Fibroblast of villous mesenchyme (primary cell): ENCODE data around the gene DPF3. TPM values are rescaled to one million over a fixed set of nuclear protein-coding genes. Genes with fewer than 3 reads are reported as not detected.

Source experiments
- DNase-seq: peaks from one replicate; pipeline ENCODE4 v3.0.0-alpha.2; 2010; ENCODE audit warnings: low read depth
- H3K4me3 ChIP-seq: 2 replicates; pipeline ENCODE4 v1.5.1; 2011; ENCODE audit warnings: low read depth, mild to moderate bottlenecking, low read length
- total RNA-seq: library from RNA; depleted of rRNA; stranded (reverse); fragments of >200 nt; gene quantifications from 2 replicates; pipeline ENCODE4 v1.2.3, GENCODE V29; 2012
- TF ChIP-seq, protein P1 (sequence below): IDR thresholded peaks from 2 replicates; pipeline ENCODE4 v1.5.1; 2012; ENCODE audit warnings: low read depth, mild to moderate bottlenecking, low read length; ENCODE audit not compliant: insufficient read depth

DPF3 gene
- total RNA-seq, 1 donor, result 10.4 TPM

DNA sequence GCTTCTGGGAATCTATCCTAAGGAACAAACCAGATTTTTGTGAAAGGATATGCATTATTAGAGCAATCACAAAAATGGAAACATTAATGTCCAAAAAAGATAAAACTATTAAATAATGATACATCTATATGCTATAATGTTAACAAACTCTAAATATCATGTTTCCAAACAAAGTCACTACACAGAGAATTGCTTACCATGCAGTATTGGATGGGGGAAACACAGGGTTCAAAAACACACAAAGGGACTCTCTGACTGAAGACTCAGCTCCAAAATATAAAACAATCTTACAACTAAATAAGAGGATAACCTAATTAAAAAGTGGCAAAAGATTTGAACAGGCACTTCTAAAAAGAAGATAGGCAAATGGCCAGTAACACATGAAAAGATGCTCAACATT, 304.2 kb downstream of the DPF3 start:
- H3K4me3 ChIP-seq, result no peak overlapping the region
- TF ChIP-seq, protein P1, sequence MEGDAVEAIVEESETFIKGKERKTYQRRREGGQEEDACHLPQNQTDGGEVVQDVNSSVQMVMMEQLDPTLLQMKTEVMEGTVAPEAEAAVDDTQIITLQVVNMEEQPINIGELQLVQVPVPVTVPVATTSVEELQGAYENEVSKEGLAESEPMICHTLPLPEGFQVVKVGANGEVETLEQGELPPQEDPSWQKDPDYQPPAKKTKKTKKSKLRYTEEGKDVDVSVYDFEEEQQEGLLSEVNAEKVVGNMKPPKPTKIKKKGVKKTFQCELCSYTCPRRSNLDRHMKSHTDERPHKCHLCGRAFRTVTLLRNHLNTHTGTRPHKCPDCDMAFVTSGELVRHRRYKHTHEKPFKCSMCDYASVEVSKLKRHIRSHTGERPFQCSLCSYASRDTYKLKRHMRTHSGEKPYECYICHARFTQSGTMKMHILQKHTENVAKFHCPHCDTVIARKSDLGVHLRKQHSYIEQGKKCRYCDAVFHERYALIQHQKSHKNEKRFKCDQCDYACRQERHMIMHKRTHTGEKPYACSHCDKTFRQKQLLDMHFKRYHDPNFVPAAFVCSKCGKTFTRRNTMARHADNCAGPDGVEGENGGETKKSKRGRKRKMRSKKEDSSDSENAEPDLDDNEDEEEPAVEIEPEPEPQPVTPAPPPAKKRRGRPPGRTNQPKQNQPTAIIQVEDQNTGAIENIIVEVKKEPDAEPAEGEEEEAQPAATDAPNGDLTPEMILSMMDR, result no peak
- no peak for DNase-seq

DNA sequence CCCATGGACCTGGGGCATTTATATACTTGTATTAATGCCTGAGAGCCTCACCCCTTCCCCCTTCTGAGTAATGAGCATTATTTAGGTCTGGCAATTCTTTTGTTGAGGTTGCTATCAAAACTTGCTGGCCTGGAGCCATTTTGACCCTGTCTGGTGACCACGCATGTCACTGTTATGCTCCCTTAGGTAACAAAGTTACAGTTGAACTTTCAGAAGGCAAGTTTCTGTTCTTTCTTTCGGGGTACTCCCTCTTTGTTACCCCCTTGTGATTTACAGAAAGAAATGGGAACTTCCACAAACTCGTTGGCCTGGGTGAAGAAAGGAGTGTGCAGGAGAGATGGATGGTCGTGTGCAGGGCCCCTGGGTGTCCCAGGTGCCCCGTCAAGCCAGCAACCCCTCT, 305.4 kb downstream of the DPF3 start:
- TF ChIP-seq, protein P1, result no peak
- no peak for DNase-seq
- no peak overlapping the region for H3K4me3 ChIP-seq

DNA sequence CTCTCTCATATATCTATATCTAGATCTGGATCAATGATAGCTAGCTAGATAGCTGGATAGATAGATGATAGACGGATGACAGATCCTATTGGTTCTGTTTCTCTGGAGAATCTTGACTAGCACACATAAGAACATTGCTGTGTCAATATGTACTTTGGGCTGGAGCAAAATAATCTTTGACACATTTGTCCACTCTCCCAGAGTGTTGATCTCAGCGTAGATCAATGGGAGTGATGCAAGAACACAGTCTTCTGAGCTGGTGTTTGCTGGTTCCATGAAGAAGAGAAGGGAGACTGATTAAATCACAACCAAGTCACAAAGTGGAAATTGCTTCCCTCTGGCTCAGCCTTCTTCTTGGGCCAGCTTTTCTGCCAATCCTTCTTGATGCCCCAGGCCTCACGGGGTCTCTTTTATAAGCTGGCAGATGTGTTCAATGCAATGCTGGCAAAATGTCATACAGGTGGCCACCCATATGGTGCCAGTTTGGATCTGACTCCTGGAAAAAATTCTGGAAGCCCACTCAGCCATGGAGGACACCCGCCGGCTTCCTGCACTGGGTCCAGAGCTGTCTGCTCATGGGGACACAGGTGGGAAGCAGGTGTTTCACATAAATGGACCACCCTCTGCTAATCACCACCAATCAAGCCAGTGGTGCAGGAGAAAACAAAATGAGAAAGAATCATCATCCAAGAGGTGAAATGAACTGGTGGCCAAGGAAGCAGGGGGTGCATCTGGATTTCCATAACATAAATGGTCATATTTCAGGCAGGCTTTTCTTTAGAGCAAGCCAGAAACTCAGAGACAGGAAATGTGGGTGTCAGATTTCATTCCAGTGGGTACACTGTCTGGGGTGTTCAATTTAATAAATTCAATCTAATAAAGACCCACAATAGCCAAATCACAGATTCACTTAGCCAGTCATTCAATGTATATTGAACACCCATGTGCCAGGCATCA, 310.3 kb downstream of the DPF3 start:
- no peak for DNase-seq

DNA sequence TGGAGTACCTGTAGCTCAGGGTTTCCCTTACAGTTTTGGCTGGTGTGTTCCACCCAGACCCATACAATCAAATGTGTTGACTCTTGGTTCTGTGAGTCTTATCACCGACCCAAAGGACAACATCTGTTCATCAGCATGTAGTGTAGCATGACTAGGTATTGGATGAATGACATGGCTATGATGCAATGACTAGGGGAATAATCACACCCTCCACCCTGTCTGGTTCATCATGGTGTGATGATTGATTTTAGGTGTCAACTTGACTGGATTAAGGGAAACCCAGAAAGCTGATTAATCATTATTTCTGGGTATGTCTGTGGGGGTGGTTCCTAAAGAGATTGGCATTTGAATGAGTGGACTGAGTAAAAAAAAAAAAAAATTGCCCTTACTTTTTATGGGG, 311.3 kb downstream of the DPF3 start:
- TF ChIP-seq, protein P1, result no peak
- no peak overlapping the region for H3K4me3 ChIP-seq
- no peak for DNase-seq

More for the DNA sequence above, 310.3 kb downstream of the DPF3 start:
- no peak overlapping the region for H3K4me3 ChIP-seq
- TF ChIP-seq, protein P1, result no peak

DNA sequence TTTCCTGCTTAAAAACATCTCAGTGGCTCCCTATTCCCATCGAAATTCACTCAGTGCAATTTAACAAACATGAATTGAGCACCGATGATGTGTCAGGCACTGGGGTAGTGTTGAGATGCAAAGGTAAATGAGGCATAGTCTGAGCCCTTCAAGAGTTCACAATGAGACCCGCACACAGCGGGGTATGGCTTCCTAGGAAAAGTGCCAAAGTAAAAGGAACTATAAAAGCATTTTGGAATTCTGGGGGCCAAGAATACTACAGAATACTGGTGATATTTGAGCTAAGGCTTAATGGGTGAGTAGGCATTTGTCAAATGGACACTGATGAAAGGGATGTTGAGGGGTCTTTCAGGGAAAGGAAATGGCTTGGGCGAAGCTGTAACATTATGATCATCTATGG, 315.4 kb downstream of the DPF3 start:
- no peak overlapping the region for H3K4me3 ChIP-seq
- DNase-seq, result no peak
- TF ChIP-seq, protein P1, result no peak

DNA sequence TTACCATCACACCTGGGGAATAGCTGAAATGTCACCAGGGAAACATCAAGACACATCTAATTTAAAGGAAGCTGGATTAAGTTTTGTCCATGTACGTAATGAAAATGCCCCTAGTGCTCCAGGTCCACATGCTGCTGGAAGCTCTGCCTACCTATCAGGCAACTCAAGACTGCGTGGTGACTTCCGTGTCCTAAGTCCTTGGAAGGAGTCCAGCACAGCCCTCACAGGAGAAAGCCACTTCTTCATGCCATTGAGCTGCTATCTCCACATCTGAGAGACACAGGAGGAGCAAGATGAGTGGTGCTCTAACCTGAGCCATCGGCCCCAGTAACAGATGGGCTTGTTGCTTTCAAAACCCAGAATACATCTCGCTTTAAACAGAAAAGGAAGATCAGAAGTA, 316.4 kb downstream of the DPF3 start:
- no peak for DNase-seq
- no peak overlapping the region for H3K4me3 ChIP-seq
- TF ChIP-seq, protein P1, result no peak
